NCI-H446 (cell line): ENCODE results near the gene HIP1.
"Not testable (repeated sequence)": the region's sequence is repeated elsewhere in the genome, so short reads cannot be mapped to it uniquely, and the experiment has no call there.

ENCODE experiments used
- DNase-seq, 2 experiments: peaks; one replicate each; lab custom pipeline; 2025; lab: John Stamatoyannopoulos, UW

HIP1 gene

DNA sequence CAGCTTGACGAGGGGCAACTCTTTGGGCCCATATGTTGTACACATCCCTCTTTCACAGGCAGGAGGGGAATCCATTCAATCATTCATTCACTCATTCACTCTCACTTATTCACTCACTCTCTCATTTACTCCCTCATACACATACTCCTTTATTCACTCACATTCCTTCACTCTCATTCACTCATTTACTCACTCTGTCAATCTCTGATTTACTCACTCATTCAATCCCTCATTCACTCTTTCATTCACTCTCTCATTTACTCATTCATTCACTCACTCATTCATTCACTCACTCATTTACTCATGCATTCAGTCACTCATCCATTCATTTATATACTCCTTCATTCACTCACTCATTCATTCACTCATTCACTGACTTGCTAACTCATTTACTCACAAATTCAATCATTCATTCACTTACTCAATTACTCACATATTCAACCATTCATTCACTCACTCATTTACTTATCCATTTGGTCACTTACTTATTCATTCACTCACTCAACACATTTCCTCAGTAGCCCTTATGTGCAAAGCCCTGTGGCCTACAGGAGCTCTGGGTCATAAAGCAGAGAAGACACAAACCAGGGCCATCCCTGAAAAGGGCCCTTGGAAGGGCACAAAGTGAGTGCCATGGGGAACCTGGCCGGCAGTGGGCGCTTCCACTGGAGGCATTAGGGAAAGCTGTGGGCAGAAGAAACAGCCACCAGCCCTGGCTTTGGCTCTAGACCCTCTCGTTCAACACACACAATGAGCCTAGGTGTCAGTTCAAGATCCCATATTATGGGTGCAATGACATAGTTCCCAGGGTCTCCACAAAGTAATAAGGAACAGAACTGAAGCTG is 26.0 kb downstream of the HIP1 start:
- no peak for DNase-seq

DNA sequence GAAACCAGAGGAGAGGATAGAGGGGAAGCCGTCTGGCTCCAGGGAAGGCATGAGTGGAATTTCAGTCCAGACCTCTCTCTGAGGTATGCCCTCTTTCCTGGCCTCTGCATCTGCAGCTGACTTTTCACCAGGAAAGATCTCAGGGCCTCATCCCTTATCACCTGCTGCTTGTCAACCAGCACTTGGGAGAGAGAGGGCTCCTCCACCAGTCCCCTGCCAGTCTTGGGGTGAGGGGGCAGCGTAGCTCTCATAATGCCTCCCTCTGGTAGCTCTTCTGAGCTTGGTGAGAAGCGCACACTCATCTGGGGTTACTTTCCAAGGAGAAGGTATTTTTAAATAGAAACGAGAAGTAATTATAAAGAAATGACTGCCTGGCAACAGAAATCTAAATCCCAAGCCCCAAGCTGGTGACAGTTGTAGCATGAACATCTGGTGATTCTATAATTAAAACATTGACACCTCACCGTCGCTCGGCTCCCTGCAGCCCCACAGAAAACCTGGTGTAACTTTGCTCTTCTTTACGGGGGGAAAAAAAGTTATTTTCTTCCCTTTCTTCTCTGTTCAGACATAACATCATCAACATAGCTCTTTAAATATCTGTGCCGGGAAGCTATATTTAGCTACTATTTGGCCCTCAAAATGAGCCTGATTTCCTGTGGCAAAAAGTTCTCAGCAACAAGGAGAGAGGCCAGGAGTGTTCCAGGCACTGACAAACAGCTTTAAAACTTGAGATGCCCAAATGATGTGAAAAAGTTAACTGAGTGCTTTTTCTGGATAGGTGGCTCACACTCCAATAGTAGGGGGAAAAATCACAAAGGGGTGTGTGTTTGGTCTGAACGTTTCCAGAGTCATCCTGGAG is 26.9 kb downstream of the HIP1 start:
- no peak for DNase-seq

DNA sequence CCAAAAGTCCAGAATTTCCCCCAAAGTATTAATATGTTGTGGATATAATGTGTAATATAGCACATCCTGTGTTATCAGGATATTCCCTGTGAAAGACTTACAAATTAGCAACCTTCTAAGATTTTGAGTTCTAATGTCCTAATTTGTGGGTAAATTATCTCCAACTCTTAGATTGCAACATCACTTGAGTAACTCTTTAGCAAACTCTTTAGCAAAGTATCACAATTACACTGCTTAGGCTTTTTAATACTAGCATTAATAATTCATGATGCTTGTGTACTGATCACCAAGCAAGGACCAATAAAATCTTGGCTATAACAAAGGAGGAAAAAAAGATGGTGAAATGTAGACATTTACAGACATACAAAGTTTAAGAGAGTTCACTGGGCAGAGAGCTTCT is 27.7 kb downstream of the HIP1 start:
- no peak for DNase-seq

DNA sequence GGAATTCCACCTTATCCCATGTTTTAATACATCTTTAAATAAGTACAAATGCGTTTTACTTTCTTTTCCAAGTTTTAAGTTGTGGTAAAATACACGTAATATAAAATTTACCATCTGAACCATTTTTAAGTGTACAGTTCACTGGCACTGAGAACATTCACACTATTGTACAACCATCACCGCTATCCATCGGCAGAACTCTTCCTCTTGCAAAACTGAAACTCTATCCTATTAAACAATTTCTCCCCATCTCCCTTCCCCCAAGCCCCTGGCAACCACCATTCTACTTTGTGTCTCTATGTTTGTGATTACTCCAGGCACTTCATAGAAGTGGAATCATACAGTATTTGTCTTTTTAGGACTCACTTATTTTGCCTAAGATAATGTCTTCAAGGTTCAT is 33.8 kb downstream of the HIP1 start:
- DNase-seq: no peak

DNA sequence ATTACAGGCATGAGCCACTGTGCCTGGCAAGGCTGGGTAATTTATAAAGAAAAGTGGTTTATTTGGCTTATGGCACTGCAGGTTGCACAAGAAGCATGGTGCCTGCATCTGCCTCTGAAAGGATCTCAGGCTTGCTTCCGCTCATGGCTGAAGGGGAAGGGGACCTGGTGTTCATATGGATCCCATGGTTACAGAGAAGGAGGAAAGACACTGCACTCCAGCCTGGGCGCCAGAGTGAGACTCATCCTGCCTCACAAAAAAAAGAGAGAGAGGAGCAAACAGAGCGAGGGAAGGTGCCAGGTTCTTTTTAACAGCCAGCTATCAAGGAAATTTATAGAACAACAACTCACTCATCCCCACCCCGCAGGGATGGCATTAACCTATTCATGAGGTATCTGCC is 36.2 kb downstream of the HIP1 start:
- DNase-seq: no peak

DNA sequence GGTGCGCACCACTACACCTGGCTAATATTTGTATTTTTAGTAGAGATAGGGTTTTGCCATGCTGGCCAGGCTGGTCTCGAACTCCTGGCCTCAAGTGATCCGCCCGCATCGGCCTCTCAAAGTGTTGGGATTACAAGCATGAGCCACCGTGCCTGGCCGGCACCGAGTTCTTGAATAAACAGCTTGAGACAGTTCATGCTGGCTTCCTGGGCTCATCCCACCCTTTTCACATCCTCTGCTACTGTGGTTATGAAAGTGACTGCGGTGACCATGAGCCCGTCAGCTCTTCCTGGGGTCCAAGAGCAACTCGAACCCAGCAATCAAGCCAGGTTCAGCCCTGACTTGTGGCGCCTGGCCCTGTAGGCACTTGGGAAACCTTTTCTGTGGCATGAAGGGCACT is 38.7 kb downstream of the HIP1 start:
- DNase-seq: no peak

DNA sequence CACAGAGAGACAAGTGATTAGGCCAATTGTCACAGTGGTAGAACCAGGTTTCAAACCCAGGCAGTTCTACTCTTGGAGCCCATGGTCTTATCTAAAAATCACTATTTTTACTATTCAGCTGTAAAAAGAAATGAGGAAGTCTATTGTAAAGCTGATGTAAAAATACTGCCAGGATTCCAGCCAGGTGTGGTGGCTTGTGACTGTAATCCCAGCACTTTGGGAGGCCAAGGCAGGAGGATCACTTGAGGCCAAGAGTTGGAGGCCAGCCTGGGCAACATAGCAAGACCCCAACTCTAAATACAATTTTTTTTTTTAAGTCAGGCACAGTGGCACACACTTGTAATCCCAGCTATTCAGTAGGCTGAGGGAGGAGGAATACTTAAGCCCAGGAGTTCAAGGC is 40.4 kb downstream of the HIP1 start:
- no peak for DNase-seq

DNA sequence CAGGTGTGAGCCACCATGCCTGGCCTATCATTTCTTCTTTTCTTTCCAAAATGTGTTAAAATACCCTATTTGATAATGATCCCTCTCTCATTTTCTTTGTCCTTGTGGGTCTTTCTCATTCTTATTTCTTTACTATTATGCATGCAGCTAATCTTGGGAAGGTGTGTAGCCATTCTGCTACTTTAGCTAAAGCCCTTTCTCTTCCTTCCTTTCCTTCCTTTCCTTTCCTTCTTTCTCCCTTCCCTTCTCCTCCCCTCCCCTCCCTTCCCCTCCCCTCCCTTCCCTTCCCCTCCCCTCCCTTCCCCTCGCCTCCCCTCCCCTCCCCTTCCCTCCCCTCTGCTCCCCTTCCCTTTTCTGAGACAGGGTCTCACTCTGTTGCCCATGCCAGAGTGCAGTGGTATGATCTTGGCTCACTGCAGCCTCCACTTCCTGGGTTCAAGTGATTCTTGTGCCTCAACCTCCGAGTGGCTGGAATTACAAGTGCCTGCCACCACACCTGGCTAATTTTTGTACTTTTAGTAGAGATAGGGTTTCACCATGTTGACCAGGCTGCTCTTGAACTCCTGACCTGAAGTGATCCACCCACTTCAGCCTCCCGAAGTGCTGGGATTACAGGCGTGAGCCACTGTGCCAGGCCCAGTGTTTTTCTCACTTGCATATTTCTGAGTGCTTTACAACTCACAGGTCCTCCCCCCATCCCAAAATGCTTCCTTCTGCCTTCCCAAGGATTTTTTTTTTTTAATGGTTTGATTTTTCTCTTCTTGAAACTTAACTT is 42.3 kb downstream of the HIP1 start:
- no peak for DNase-seq

DNA sequence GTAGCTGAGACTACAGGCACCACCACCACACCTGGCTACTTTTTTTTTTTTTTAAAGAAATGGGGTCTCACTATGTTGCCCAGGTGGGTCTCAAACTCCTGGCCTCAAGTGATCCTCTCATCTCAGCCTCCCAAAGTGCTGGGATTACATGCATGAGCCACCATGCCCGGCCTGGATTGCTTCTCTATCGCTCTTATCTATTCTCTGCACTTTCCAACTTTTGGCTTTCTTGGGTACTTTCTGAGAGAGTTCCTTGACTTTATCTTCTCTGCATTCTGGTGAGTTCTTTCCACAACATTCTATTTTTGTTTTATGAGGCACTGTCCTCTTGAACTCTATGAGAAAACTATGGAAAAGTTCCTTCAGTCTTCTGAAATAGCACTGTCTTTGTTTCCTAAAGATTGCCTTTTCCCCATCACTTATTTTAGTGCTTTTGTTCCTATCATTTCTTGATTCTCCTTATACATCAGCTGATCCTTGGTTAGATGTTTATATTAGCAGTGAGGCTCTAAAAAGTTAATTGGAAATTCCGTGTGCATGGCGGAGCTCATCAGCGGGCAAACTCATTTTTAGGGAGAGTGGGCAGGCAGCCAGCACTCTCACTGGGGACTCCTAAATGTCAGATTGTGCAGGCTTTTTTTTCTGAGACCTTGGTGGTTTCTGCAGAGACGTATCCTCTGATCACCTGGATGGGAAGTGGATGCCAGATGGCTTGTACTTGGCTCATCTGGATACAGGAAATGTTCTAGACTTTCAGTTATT is 43.9 kb downstream of the HIP1 start:
- DNase-seq: no peak

DNA sequence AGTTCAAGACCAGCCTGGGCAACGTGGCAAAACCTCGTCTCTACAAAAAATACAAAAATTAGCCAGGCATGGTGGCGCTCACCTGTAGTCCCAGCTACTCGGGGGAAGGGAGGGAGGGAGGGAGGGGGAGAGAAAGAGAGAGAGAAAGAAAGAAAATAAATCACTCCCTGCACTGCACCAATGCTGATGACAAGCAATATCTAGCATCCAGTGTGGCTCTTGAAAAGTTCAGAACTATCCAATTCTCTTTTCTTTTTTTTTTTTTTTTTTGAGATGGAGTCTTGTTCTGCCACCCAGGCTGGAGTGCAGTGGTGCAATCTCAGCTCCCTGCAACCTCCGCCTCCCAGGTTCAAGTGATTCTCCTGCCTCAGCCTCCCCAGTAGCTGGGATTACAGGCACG is 45.1 kb downstream of the HIP1 start:
- DNase-seq: not testable (repeated sequence)

DNA sequence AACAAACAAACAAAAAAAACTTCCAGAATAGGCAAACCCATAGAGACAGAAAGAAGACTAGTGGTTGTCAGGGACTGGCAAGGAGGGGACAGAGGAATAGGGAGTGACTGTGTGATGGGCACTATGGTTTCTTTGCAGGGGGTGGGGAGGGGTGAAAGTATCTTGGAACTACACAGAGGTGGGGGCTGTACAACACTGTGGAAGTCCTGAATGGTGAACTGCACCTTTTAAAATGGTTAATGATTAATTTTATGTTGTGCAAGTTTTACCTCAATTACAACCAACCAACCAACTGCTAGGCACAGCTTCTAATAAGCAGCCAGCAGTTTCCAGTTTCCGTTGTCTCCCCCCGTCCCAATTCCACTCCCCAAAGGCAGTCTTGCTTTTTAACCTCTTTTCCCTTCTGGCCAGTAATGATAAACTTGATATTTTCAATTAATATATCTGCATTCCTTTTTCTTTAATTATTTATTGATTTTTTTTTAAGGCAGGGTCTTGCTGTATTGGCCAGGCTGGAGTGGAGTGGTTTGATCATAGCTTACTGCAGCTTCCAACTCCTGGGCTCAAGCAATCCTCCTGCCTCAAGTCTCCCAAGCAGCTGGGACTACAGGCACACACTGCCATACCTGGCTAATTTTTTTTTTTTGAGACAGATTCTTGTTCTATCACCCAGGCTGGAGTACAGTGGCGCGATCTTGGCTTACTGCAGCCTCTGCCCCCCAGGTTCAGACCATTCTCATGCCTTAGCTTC is 46.8 kb downstream of the HIP1 start:
- no peak for DNase-seq

DNA sequence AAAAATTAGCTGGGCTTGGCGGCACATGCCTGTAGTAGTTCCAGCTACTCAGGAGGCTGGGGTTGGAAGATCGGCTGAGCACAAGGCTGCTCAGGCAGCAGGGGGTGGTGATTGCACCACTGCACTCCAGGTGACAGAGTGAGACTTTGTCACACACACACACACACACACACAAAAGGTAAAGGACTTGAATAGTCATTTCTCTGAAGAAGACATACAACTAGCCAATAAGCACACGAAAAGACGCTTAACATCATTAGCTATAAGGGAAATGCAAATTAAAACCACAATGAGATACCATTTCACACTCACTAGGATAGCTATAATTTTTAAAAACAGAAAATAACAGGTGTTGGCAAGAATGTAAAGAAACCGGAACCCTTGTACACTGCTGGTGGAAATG is 48.6 kb downstream of the HIP1 start:
- no peak for DNase-seq

DNA sequence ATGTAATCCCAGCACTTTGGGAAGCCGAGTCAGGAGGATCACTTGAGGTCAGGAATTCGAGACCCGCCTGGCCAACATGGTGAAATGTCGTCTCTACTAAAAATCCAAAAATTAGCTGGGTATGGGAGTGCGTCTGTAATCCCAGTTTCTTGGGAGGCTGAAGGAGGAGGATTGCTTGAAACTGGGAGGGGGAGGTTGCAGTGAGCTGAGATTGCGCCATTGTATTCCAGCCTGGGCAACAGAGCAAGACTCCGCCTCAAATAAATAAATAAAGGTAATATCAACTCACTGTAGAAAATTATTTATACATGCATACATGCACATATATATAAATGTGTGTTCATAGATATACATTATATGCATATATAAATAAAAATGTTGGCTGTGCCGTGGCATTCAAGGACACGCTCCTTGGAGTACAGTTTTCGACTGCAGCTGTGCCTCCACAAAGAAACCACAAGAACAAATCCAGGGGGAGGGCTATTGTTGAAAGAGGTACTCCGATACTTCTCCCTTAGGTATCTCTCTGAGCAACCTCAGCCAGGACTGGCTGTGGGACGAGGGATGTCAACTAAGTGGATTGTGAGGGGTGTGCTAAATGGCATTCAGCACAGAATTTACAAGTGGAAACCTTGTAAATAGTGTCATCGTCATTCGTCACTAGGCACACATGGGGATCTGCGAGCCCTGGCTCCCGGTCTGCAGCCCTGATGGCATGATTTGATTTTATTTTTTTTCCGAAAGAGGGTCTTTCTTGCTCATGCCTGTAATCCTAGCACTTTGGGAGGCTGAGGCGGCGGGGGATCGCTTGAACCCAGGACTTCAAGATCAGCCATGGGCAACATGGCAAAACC is 49.3 kb downstream of the HIP1 start:
- no peak for DNase-seq

DNA sequence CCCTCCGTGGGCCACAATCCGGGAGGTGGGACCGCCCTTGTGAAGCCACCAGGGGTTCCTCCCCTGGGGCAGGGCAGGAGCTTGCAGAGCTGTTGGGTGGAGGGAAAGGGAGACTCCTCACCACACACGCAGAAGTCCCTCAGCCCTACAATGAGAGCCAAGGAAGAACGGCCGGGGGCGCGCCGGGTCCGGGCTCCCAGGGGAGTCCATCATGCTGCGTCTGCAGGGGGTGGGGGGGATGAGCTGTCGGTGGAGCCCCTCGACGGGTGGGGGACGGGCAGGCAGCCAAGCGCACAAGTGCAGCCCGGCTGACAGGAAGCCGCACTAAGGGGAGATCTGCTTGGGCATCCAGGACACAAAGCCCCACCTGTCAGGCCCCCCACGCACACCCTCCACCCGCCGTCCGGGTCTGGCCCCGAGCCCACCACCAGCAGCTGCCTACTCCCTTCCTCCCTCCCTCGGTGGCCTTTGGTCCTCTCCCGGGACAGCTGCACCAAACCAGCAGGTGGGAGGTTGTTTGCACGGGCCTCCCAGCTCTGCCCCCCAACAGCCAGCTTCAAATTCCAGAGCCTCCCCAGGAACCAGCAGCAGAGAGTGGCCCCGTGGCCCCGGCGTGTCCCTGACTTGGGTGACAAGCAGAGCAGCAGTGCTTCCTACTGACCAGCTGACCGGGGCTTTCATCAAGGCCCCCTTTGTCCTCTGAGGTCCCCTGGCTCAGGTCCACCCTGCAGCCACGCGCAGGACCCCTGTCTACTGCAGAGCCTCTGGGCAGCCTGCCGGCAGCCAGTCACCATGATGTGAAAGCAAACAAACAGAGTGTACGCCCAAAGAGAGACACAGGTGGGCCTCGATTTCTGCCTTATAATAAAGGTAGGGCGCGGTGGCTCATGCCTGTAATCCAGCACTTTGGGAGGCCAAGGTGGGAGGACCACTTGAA is 50.3 kb downstream of the HIP1 start:
- no peak for DNase-seq

DNA sequence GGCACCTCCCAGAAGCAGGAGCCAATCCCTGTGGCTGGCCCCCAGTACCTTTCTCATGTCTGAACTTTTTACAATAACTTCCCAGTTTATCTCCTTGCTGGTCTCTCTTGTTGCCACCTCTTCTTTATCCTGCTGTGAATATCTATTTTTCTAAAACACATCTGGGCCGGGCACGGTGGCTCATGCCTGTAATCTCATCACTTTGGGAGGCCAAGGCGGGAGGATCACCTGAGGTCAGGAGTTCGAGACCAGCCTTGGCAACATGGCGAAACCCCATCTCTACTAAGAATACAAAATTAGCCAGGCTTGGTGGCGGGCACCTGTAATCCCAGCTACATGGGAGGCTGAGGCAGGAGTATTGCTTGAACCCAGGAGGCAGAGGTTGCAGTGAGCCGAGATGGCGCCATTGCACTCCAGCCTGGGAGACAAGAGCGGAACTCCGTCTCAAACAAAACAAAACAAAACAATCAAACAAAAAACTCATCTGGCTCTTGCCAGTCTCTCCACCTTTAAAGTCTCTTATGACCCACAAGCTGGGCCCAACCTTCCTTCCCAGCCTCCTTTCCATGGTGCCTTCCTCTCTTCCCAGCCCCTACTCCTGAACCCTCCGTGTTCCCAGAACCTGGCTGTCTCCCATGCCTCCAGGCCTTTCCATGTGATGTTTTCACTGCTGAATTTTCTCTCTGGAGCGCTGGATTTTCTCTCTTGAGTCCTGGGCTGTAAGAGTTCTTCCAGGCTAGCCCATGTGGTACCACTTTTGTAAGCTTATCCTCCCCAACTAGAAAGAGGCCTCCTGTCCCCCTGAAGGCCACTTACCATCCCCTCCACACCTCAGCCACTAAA is 51.3 kb downstream of the HIP1 start:
- no peak for DNase-seq

DNA sequence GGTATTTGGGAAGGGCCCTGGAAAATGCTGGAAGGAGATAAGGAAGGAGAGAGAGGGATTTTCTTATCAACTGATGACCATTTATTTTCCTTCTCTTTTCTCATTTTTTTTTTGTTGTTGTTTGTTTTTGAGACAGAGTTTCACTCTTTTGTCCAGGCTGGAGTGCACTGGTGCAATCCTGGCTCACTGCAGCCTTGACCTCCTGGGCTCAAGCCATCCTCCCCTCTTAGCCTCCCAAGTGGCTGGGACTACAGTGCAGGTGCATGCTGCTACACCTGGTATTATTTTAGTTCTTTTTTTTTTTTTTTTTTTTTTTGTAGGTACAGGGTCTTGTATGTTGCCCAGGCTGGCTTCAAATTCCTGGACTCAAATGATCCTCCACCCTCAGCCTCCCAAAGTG is 52.2 kb downstream of the HIP1 start:
- DNase-seq: no peak

DNA sequence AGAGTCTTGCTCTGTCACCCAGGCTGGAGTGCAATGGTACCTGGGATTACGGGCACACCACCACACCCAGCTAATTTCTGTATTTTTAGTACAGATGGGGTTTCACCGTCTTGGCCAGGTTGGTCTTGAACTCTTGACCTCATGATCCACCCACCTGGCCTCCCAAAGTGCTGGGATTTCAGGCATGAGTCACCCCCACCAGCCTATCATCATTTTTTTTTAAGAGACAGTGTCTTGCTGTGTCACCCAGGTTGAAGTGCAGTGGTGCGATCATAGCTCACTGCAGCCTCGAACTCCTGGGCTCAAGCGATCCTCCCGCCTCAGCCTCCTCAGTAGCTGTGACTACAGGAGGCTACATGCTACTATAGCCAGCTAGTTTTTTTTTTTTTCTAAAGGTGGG is 56.7 kb downstream of the HIP1 start:
- DNase-seq: not testable (repeated sequence)

DNA sequence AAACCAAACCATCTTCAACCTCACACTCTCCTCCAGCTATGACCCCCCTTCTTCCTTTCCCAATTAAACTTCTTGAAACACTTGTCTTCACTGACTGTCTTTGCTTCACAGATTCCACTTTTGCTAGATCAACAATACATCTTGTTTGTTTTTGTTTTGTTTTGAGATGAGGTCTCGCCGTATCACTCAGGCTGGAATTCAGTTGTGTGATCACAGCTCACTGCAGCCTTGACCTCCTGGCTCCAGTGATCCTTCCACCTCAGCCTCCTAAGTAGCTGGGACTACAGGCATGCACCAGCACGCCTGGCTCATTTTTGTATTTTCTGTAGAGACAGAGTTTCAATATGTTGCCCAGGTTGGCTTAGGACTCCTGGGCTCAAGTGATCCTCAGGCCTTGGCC is 59.7 kb downstream of the HIP1 start:
- DNase-seq: no peak
